Fibroblast of skin of left quadriceps (primary cell): ENCODE measurements around the gene C1QTNF1.

Experiments
- DNase-seq, 2 experiments: peaks; one replicate each; pipeline ENCODE4 v3.0.0-alpha.2; 2013; ENCODE audit warnings: low read depth in 2 of 2

C1QTNF1 gene

GRCh38 chr17:79039171-79039570 is 15.2 kb downstream of the C1QTNF1 start:
- no peak for DNase-seq

GRCh38 chr17:79039886-79040285 is 15.9 kb downstream of the C1QTNF1 start:
- no peak for DNase-seq

GRCh38 chr17:79041041-79041570 is 17.1 kb downstream of the C1QTNF1 start:
- DNase-seq, result no peak

GRCh38 chr17:79041723-79042420 is 17.9 kb downstream of the C1QTNF1 start:
- no peak for DNase-seq

GRCh38 chr17:79042421-79043190 is 18.6 kb downstream of the C1QTNF1 start:
- DNase-seq, result peak in 1 of 2 experiments; percentile 23

- no peak for DNase-seq
These were observed 19.4 kb downstream of the C1QTNF1 start for GRCh38 chr17:79043191-79043930.

GRCh38 chr17:79043931-79044320 is 20.0 kb downstream of the C1QTNF1 start:
- DNase-seq, result no peak

GRCh38 chr17:79044462-79044861 is 20.5 kb downstream of the C1QTNF1 start:
- no peak for DNase-seq

- no peak for DNase-seq
These were observed 21.2 kb downstream of the C1QTNF1 start for GRCh38 chr17:79045001-79045729.

- no peak for DNase-seq
These were observed 21.9 kb downstream of the C1QTNF1 start for GRCh38 chr17:79045842-79046196.

- DNase-seq, result no peak
These were observed 22.4 kb downstream of the C1QTNF1 start for GRCh38 chr17:79046197-79046915.

GRCh38 chr17:79046916-79047280 is 22.9 kb downstream of the C1QTNF1 start:
- no peak for DNase-seq

GRCh38 chr17:79047291-79047920 is 23.4 kb downstream of the C1QTNF1 start:
- no peak for DNase-seq

- DNase-seq, result no peak
These were observed 24.2 kb downstream of the C1QTNF1 start for GRCh38 chr17:79047923-79048825.

- no peak for DNase-seq
These were observed 25.1 kb downstream of the C1QTNF1 start for GRCh38 chr17:79048826-79049755.

GRCh38 chr17:79049821-79050220 is 25.9 kb downstream of the C1QTNF1 start:
- no peak for DNase-seq

GRCh38 chr17:79050551-79050950 is 26.6 kb downstream of the C1QTNF1 start:
- no peak for DNase-seq

- DNase-seq, result no peak
These were observed 27.3 kb downstream of the C1QTNF1 start for GRCh38 chr17:79051306-79051705.
